IMR-90 (cell line): ENCODE data around the gene KATNIP. TPM values are rescaled to one million over a fixed set of nuclear protein-coding genes. Genes with fewer than 3 reads are reported as not detected.

Experiments used
- ATAC-seq: fragments of 200-7000 bp; cut with Tn5 transposase; 2 replicates; pipeline ENCODE4 v1.9.1; 2020; ENCODE audit warnings: low read depth, mild to moderate bottlenecking, moderate library complexity
- BruUV-seq: library from RNA; stranded (reverse); fragments of 400-500 nt; replicated peaks from 2 replicates; lab custom pipeline; 2021; lab: Mats Ljungman, UMichigan
- CTCF ChIA-PET: fragments of 300-600 bp; formaldehyde crosslinking; extraction: SDS; loops from one replicate; lab custom pipeline; 2021; ENCODE audit warnings: antibody characterized with exemption; lab: Yijun Ruan, JAX
- POLR2A ChIA-PET: fragments of 300-600 bp; sonication (Branson Sonifier 250); formaldehyde crosslinking; loops from one replicate; lab custom pipeline; 2022; ENCODE audit warnings: antibody characterized with exemption; ENCODE audit not compliant: unreplicated experiment; lab: Charles Lee
- DNase-seq: peaks from one replicate; pipeline ENCODE4 v3.0.0; 2013
- H2AFZ ChIP-seq: replicated peaks from 2 replicates; pipeline ENCODE3; 2013; ENCODE audit warnings: low read length, mild to moderate bottlenecking; ENCODE audit not compliant: poor library complexity
- H2AK5ac ChIP-seq: 2 replicates; pipeline ENCODE4 v1.6.1; 2013; ENCODE audit warnings: low read depth, low read length, inconsistent platforms
- H2AK9ac ChIP-seq: replicated peaks from 2 replicates; pipeline ENCODE3; 2013; ENCODE audit warnings: mild to moderate bottlenecking, low read depth, low read length, moderate library complexity; ENCODE audit not compliant: poor library complexity
- H2BK120ac ChIP-seq: 2 replicates; pipeline ENCODE4 v1.6.1; 2013; ENCODE audit warnings: low read depth, low read length, inconsistent platforms
- H2BK15ac ChIP-seq: 3 replicates; pipeline ENCODE4 v1.6.1; 2013; ENCODE audit warnings: low read depth, low read length, inconsistent platforms
- H2BK20ac ChIP-seq: 2 replicates; pipeline ENCODE4 v1.6.1; 2013; ENCODE audit warnings: low read depth, mild to moderate bottlenecking, inconsistent platforms, low read length, moderate library complexity
- H2BK5ac ChIP-seq: 2 replicates; pipeline ENCODE4 v1.6.1; 2013; ENCODE audit warnings: mild to moderate bottlenecking, low read depth, low read length, inconsistent platforms; ENCODE audit not compliant: poor library complexity, severe bottlenecking
- H3K14ac ChIP-seq: replicated peaks from 2 replicates; pipeline ENCODE4 v1.6.1; 2013; ENCODE audit warnings: low read depth, low read length, inconsistent platforms
- H3K18ac ChIP-seq: 2 replicates; pipeline ENCODE4 v1.6.1; 2013; ENCODE audit warnings: low read depth, low read length, control low read depth
- H3K23ac ChIP-seq: 2 replicates; pipeline ENCODE4 v1.6.1; 2013; ENCODE audit warnings: low read depth, low read length, inconsistent platforms
- H3K27ac ChIP-seq: 2 replicates; pipeline ENCODE4 v1.5.1; 2013; ENCODE audit warnings: mild to moderate bottlenecking, control low read depth, low read length; ENCODE audit not compliant: insufficient read depth
- H3K27me3 ChIP-seq: 2 replicates; pipeline ENCODE4 v1.6.1; 2013; ENCODE audit warnings: low read length; ENCODE audit not compliant: control insufficient read depth, insufficient read depth
- H3K36me3 ChIP-seq: 2 replicates; pipeline ENCODE4 v1.6.1; 2013; ENCODE audit warnings: low read length, mixed read lengths; ENCODE audit not compliant: control insufficient read depth, insufficient read depth
- H3K4ac ChIP-seq: 2 replicates; pipeline ENCODE4 v1.6.1; 2013; ENCODE audit warnings: low read depth, low read length, inconsistent platforms
- H3K4me1 ChIP-seq: 2 replicates; pipeline ENCODE4 v1.6.1; 2013; ENCODE audit warnings: low read length, mixed read lengths; ENCODE audit not compliant: control insufficient read depth, insufficient read depth
- H3K4me2 ChIP-seq: 2 replicates; pipeline ENCODE4 v1.6.1; 2013; ENCODE audit warnings: low read depth, mild to moderate bottlenecking, control low read depth, low read length, moderate library complexity
- H3K4me3 ChIP-seq: 2 replicates; pipeline ENCODE4 v1.5.1; 2013; ENCODE audit warnings: low read depth, mild to moderate bottlenecking, control low read depth, low read length, moderate library complexity; ENCODE audit not compliant: insufficient read depth
- H3K56ac ChIP-seq: 2 replicates; pipeline ENCODE4 v1.6.1; 2013; ENCODE audit warnings: low read length, inconsistent platforms; ENCODE audit not compliant: insufficient read depth; ENCODE audit errors: extremely low read depth
- H3K79me1 ChIP-seq, 2 experiments: 2 replicates each; pipeline ENCODE4 v1.6.1; 2013; ENCODE audit warnings: low read length in 2 of 2, inconsistent platforms in 1 of 2, low read depth in 1 of 2
- H3K9ac ChIP-seq: 2 replicates; pipeline ENCODE4 v1.6.1; 2013; ENCODE audit warnings: low read depth, low read length, control low read depth
- H3K9me1 ChIP-seq: 2 replicates; pipeline ENCODE4 v1.6.1; 2013; ENCODE audit warnings: low read length, inconsistent platforms; ENCODE audit not compliant: insufficient read depth
- H3K9me3 ChIP-seq: 2 replicates; pipeline ENCODE4 v1.6.1; 2013; ENCODE audit warnings: low read length; ENCODE audit not compliant: control insufficient read depth, insufficient read depth
- H4K20me1 ChIP-seq: 2 replicates; pipeline ENCODE4 v1.6.1; 2013; ENCODE audit warnings: low read length, inconsistent platforms; ENCODE audit not compliant: insufficient read depth
- H4K5ac ChIP-seq: 2 replicates; pipeline ENCODE4 v1.6.1; 2013; ENCODE audit warnings: mild to moderate bottlenecking, low read depth, low read length, control low read depth
- H4K8ac ChIP-seq, 2 experiments: 2 replicates each; pipeline ENCODE4 v1.6.1; 2013; ENCODE audit warnings: low read depth in 2 of 2, low read length in 2 of 2, control low read depth in 1 of 2, inconsistent platforms in 1 of 2
- H4K91ac ChIP-seq: 2 replicates; pipeline ENCODE4 v1.6.1; 2013; ENCODE audit warnings: low read depth, low read length, inconsistent platforms; ENCODE audit not compliant: insufficient read depth
- FOS ChIP-seq: fragments of 150-350 bp; IDR thresholded peaks from 2 replicates; pipeline ENCODE4 v1.6.1; 2016; ENCODE audit warnings: low read depth, low read length
- MXI1 ChIP-seq: IDR thresholded peaks from 2 replicates; pipeline ENCODE4 v1.6.1; 2012; ENCODE audit warnings: low read depth, mild to moderate bottlenecking, low read length, moderate library complexity, borderline replicate concordance
- NFE2L2 ChIP-seq: fragments of 150-350 bp; IDR thresholded peaks from 2 replicates; pipeline ENCODE4 v1.6.1; 2016; ENCODE audit warnings: low read depth, mild to moderate bottlenecking, low read length
- SMC3 ChIP-seq: fragments of 150-350 bp; IDR thresholded peaks from 2 replicates; pipeline ENCODE4 v1.6.1; 2016; ENCODE audit warnings: low read depth, mild to moderate bottlenecking, antibody characterized with exemption, low read length, moderate library complexity
- WGBS, 2 experiments: methylation state at CpG; one replicate each; pipeline versions ENCODE4 v1.1.5 to v1.1.7; 2013; ENCODE audit warnings: missing lambda C conversion rate in 2 of 2; ENCODE audit not compliant: insufficient read length in 1 of 2; ENCODE audit errors: extremely low coverage in 2 of 2; 5-methylcytosine and 5-hydroxymethylcytosine counted together
- dilution Hi-C: fragments of 300-500 bp; cut with HindIII; formaldehyde crosslinking; loops from one replicate; pipeline ENCODE4 v1.14.3; 2018; ENCODE audit warnings: low sequenced_read_pairs; ENCODE audit not compliant: unreplicated experiment
- in situ Hi-C: fragments of 300-500 bp; cut with MboI; formaldehyde crosslinking; loops from 3 replicates; pipeline ENCODE4 v1.14.3; 2019; ENCODE audit warnings: low sequenced_read_pairs, inconsistent platforms, mixed read lengths
- intact Hi-C: fragments of 100-400 bp; cut with micrococcal nuclease; formaldehyde crosslinking; loops from 2 replicates; pipeline ENCODE4 v1.10.0; 2022
- polyA plus RNA-seq, 3 experiments: library from polyadenylated mRNA; depleted of rRNA; stranded (reverse); fragments of >200 nt; gene quantifications; 2 replicates each; pipeline ENCODE4 v1.2.3, GENCODE V29; 2012; ENCODE audit warnings: low replicate concordance in 1 of 3
- total RNA-seq: library from RNA; depleted of rRNA; stranded (reverse); fragments of >200 nt; gene quantifications from 2 replicates; pipeline ENCODE4 v1.2.3, GENCODE V29; 2012

KATNIP gene
- total and polyA plus RNA-seq, 2 of the 4 experiments (the other 2 are of a cell fraction): 16.7 to 18.6 TPM

- dilution Hi-C loops: no loop called here
- H3K36me3 ChIP-seq: peaks cover 5% of the 10 kb centered on the region
- peaks cover 11% of the 10 kb centered on the region; the same call in 1 of the 2 replicates for H3K9me1 ChIP-seq
- H2BK15ac ChIP-seq: no peak overlapping the region
- H2AFZ ChIP-seq: no peak overlapping the region
- no peak overlapping the region for H4K8ac ChIP-seq
- no peak overlapping the region for H3K4me3 ChIP-seq
- ChIA-PET CTCF (no interaction called here), POLR2A (no interaction called here)
- H4K91ac ChIP-seq: no peak overlapping the region
- in situ Hi-C loops: no loop called here
- H4K20me1 ChIP-seq: no peaks in the 10 kb centered on the region
- H2BK20ac ChIP-seq: no peak overlapping the region
- ATAC-seq (no peak), DNase-seq (no peak)
- H4K5ac ChIP-seq: no peak overlapping the region
- H3K27ac ChIP-seq: no peak overlapping the region
- no peaks in the 10 kb centered on the region for H3K27me3 ChIP-seq
- no peaks in the 10 kb centered on the region; a peak in 1 of 4 replicates for H3K79me1 ChIP-seq
- TF ChIP-seq SMC3 (no peak), FOS (no peak), MXI1 (no peak), NFE2L2 (no peak)
- H3K56ac ChIP-seq: no peak overlapping the region
- H3K18ac ChIP-seq: no peak overlapping the region
- H3K4me1 ChIP-seq: peaks cover 5% of the 10 kb centered on the region; the same call in 1 of the 2 replicates
- no peak overlapping the region for H3K14ac ChIP-seq
- no peak overlapping the region for H2BK120ac ChIP-seq
- H3K9me3 ChIP-seq: no peaks in the 10 kb centered on the region
- no peak overlapping the region for H3K23ac ChIP-seq
- H2AK9ac ChIP-seq: no peak overlapping the region
- H3K4me2 ChIP-seq: no peak overlapping the region
- H2AK5ac ChIP-seq: no peak overlapping the region
- BruUV-seq: no TSS peak
- intact Hi-C loops: no loop called here
- no peak overlapping the region for H2BK5ac ChIP-seq
- H3K9ac ChIP-seq: no peak overlapping the region
- H3K4ac ChIP-seq: no peak overlapping the region
- 92% methylated on average over 5 of the region's 10 CpGs; no CpG with 5 or more reads in 1 of the 2 experiments for WGBS, 2 experiments
Measured at GRCh38 chr16:27598931-27599565, 49.1 kb downstream of the KATNIP start.
